AG04449 (cell line): Measurements from ENCODE around the gene TARBP1.
A peak's percentile ranks its signal among the peaks of the same experiment; 100 is the strongest.

Source experiments
- CTCF ChIA-PET: fragments of 350-600 bp; formaldehyde crosslinking; extraction: SDS; loops from one replicate; lab custom pipeline; 2021; ENCODE audit warnings: antibody characterized with exemption; lab: Yijun Ruan, JAX
- POLR2A ChIA-PET: fragments of 400-600, 350-600 bp; formaldehyde crosslinking; extraction: SDS; loops from one replicate; lab custom pipeline; 2020; ENCODE audit warnings: antibody characterized with exemption, inconsistent platforms; lab: Yijun Ruan, JAX
- DNase-seq: peaks from one replicate; pipeline ENCODE4 v3.0.0-alpha.2; 2010; ENCODE audit warnings: low read depth, low spot score
- H3K4me3 ChIP-seq: 2 replicates; pipeline ENCODE4 v1.5.1; 2011; ENCODE audit warnings: low read depth, mild to moderate bottlenecking, control low read depth, low read length
- CTCF ChIP-seq: IDR thresholded peaks from one replicate; pipeline ENCODE4 v1.5.1; 2011; ENCODE audit warnings: mild to moderate bottlenecking, moderate library complexity, low read length, control low read depth, inconsistent platforms; ENCODE audit not compliant: insufficient read depth; ENCODE audit errors: missing control alignments

The TARBP1 gene

GRCh38 chr1:234437423-234438171 is 41.4 kb downstream of the TARBP1 start:
- CTCF ChIA-PET = interaction anchor here (0.9 kb wide), 1 partner anchor 10 kb away, joined by 4 read pairs; no protein-coding TSS in a partner anchor
- POLR2A ChIA-PET = no interaction called here
- no peak for TF ChIP-seq CTCF
- H3K4me3 ChIP-seq = no peak overlapping the region
- no peak for DNase-seq

GRCh38 chr1:234435620-234436019 is 43.4 kb downstream of the TARBP1 start:
- TF ChIP-seq CTCF = no peak
- CTCF ChIA-PET = interaction anchor here (1.4 kb wide), 1 partner anchor 52 kb away, joined by 3 read pairs; no protein-coding TSS in a partner anchor
- DNase-seq = no peak
- no peak overlapping the region for H3K4me3 ChIP-seq
- POLR2A ChIA-PET = no interaction called here

GRCh38 chr1:234434706-234435105 is 44.3 kb downstream of the TARBP1 start:
- POLR2A ChIA-PET = no interaction called here
- DNase-seq = no peak
- CTCF ChIA-PET = no interaction called here
- H3K4me3 ChIP-seq = no peak overlapping the region
- no peak for TF ChIP-seq CTCF

GRCh38 chr1:234433563-234434285 is 45.3 kb downstream of the TARBP1 start:
- ChIA-PET POLR2A (no interaction called here), CTCF (no interaction called here)
- peak; percentile 34 for DNase-seq
- TF ChIP-seq CTCF = no peak
- H3K4me3 ChIP-seq = no peak overlapping the region

GRCh38 chr1:234431255-234431654 is 47.7 kb downstream of the TARBP1 start:
- H3K4me3 ChIP-seq = no peak overlapping the region
- ChIA-PET CTCF (interaction anchor here (0.6 kb wide), 1 partner anchor 121 kb away, joined by 3 read pairs; no protein-coding TSS in a partner anchor), POLR2A (no interaction called here)
- DNase-seq = no peak
- TF ChIP-seq CTCF = no peak

- DNase-seq = no peak
- TF ChIP-seq CTCF = no peak
- ChIA-PET CTCF (no interaction called here), POLR2A (no interaction called here)
- H3K4me3 ChIP-seq = no peak overlapping the region
Measured at GRCh38 chr1:234430691-234431090, 48.3 kb downstream of the TARBP1 start.
